H1 (cell line): Measurements from ENCODE around the gene FUT6. TPM values are rescaled to one million over a fixed set of nuclear protein-coding genes. Genes with fewer than 3 reads are reported as not detected.

Experiments used
- MAFK ChIP-seq: IDR thresholded peaks from 2 replicates; pipeline ENCODE4 v1.6.1; 2012; ENCODE audit warnings: low read depth, mild to moderate bottlenecking, improper control_type of control experiment, low read length
- RNF2 ChIP-seq: fragments of 200-900, 300-1000 bp; sonication (generic); IDR thresholded peaks from 2 replicates; pipeline ENCODE4 v1.7.1; 2016; ENCODE audit warnings: borderline replicate concordance, low read depth, mild to moderate bottlenecking, antibody characterized with exemption, low read length; ENCODE audit not compliant: poor library complexity, severe bottlenecking; ENCODE audit errors: missing control alignments
- SAP30 ChIP-seq: fragments of 300-600 bp; sonication (generic); IDR thresholded peaks from 2 replicates; pipeline ENCODE4 v1.7.1; 2012; ENCODE audit warnings: low read length, moderate library complexity, mild to moderate bottlenecking, inconsistent platforms; ENCODE audit not compliant: insufficient read depth, insufficient replicate concordance
- polyA plus RNA-seq, 7 experiments: library from polyadenylated mRNA; depleted of rRNA in 3 of 7; stranded (reverse) in 5 of 7; unstranded in 2 of 7; fragments of >200 nt in 5 of 7; fragments of 200-250 nt in 2 of 7; gene quantifications; 1 replicate in 5 of 7; 2 replicates in 1 of 7; 4 replicates in 1 of 7; pipeline versions ENCODE4 v1.2.1 to v1.2.3, GENCODE V29; 2011 to 2013; ENCODE audit warnings: missing spikeins in 2 of 7, mixed read lengths in 2 of 7
- total RNA-seq: library from RNA; stranded (reverse); fragmentation: NEBNext Ultra II Directional; extraction: Animal tissue kit (Norgen Biotek cat#: 25700); gene quantifications from 2 replicates; pipeline ENCODE4 v1.2.1, GENCODE V29; 2021

The FUT6 gene
- total and polyA plus RNA-seq, 2 of the 8 experiments (the other 6 are each of a cell fraction or from before 2014, with no cell fraction given): not detected

DNA sequence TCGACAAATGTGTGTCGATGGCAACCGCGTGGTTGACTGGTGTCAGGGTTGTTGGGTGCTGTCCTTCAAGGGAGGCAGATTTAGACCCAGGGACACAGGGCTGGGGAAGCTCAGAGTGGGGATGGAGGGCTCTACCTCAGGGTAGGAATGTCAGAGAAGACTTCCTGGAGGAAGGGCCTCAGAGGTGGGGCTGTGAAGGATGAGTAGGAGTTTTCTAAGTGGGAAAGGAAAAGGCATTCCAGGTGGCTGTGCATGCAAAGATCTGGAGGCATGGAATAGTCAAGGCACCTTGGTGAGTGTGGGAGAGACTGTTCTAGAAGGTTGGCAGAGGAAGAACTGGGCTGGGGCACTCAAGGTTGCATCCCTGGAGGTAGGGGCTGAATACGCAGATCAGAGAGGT, 32.6 kb downstream of the FUT6 start (continued):
- TF ChIP-seq RNF2 (no peak), MAFK (no peak), SAP30 (no peak)
